Skin epidermis (tissue), 12 donors: ENCODE results near the gene CDH23.

Source experiments
- H3K27ac ChIP-seq, 21 experiments: fragments of 200-600 bp; sonication (generic) in 11 of 21; one replicate each; pipeline ENCODE4 v1.5.0; 2020; ENCODE audit warnings: mild to moderate bottlenecking in 3 of 21, inconsistent platforms in 2 of 21, moderate library complexity in 2 of 21
- H3K4me3 ChIP-seq, 7 experiments: fragments of 200-600 bp; sonication (generic) in 2 of 7; one replicate each; pipeline ENCODE4 v1.5.0; 2020; ENCODE audit warnings: inconsistent platforms in 2 of 7, mild to moderate bottlenecking in 2 of 7, moderate library complexity in 1 of 7

Gene CDH23

DNA sequence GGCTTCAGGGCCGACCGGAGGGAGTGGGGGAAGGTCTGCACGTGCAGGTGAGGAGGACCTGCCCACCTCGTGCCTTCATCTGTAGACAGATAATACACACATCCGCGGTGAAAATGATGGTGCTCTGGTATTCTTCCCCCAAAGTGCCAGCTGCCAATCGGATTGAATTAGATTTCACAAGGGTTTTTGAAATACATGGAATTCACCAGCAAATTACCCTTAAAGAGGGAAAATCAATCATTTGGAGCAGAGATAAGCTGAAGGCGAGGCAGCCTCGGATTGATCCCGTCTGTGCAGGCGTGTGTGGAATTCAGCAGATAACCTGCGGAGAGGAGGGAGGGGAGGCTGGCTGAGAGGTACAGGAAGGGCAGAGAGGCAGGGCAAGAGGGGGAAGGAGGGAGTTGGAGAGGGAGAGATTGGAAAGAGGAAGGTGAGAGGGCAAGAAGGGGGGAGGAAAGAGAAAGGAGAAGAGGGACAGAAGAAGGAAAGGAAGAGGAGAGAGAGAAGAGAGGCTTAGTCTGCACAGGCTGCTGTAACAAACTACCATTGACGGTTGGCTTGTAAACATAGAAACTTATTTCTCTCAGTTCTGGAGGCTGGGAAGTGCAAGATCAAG is 238.6 kb downstream of the CDH23 start:
- Histone ChIP-seq H3K4me3 (no peak overlapping the region), H3K27ac (no peak overlapping the region)

DNA sequence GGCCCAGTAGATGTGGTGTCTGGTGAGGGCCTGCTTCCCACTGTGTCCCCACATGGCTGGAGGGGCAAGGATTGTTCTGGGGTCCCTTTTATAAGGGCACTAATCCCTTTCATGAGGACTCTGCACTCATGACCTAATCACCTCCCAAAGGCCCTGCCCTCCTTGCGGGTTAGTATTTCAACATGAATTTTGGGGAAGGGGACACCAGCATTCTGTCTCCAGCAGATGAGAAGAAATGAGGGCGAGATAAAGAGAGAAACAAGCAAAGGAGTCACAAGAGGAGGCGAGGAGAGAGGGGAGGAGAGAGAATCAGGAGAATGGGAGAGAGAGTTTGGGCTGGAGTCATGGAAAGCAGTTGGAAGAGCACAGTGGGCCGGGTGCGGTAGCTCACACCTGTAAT is 239.1 kb downstream of the CDH23 start:
- Histone ChIP-seq H3K27ac (no peak overlapping the region), H3K4me3 (no peak overlapping the region)

DNA sequence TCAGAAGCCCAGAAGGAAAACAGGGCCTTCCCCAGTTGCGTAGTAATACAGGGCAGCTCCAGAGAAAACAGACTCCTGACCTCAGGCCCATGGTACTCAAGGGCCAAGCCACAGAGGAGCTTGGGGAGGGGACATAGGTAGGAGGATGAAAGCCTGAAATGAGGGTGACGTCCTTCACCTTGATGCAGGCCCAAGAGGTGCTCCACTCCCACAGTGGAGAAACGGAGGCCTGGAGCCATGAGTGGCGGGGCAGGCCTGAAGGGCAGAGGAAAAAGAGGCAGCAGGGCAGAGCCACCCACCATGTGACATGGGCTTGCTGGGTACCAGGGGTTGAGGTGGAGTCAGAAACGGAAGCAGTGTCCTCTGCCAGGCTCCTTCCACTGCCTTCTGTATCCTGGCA is 239.9 kb downstream of the CDH23 start:
- Histone ChIP-seq H3K4me3 (no peak overlapping the region), H3K27ac (no peak overlapping the region)

DNA sequence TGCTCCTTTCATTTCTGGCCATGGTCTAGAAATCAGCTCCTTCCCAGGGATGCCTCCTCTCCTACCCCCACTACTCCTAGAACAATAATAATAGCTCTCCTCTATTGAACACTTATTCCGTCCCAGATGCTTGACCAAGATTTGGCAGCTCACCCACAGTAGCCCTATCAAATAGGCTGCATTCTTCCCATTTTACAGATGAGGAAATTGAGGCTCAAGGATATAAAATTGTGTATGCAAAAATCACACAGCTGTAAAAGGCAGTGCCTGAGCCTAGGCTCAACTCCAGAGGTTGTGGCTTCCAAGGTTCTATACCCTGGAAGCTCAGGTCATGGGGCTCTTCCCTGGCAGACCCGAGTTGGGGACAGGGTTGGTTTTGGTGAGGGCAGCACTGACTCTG is 240.6 kb downstream of the CDH23 start:
- Histone ChIP-seq H3K27ac (peak overlapping the region in 3 of 21 experiments; percentile 39 to 58 (median 40)), H3K4me3 (no peak overlapping the region)

DNA sequence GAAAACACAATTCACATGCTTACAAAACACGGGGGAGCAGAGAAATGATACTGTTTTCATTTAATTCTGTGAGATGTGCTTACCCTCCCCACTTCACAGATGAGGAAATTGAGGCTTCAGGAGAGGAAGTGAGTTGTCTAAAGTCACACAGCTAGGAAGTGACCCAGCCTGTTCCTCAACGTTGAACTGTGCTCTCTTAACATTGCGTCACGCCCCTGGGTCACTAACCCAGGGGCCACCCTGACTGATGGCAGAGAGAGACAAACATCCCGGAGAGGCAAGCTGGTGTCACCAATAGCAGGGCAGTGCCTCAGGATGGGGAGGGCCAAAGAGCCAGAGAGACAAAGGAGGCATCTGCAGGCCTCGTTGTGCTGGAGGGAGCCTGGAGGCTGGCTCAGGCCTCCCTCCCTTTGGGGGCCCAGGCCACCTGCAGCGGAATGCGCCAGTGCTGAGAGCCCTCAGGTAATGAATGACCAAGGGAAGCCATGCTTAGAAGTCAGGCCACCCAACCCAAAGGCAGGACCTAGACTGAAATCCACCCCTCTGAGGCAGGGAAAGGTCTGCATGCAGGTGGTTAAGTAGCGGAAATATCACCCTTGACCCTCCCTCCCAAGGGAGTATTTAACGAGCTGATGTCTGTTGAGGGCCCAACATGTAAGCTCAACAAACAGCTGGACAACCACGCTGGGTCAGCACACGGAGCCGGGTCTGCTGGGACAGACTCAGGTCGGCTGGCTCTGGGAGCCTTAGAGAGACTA is 241.5 kb downstream of the CDH23 start:
- Histone ChIP-seq H3K27ac (peak overlapping the region in 4 of 21 experiments; percentile 42 to 70 (median 52)), H3K4me3 (no peak overlapping the region)

DNA sequence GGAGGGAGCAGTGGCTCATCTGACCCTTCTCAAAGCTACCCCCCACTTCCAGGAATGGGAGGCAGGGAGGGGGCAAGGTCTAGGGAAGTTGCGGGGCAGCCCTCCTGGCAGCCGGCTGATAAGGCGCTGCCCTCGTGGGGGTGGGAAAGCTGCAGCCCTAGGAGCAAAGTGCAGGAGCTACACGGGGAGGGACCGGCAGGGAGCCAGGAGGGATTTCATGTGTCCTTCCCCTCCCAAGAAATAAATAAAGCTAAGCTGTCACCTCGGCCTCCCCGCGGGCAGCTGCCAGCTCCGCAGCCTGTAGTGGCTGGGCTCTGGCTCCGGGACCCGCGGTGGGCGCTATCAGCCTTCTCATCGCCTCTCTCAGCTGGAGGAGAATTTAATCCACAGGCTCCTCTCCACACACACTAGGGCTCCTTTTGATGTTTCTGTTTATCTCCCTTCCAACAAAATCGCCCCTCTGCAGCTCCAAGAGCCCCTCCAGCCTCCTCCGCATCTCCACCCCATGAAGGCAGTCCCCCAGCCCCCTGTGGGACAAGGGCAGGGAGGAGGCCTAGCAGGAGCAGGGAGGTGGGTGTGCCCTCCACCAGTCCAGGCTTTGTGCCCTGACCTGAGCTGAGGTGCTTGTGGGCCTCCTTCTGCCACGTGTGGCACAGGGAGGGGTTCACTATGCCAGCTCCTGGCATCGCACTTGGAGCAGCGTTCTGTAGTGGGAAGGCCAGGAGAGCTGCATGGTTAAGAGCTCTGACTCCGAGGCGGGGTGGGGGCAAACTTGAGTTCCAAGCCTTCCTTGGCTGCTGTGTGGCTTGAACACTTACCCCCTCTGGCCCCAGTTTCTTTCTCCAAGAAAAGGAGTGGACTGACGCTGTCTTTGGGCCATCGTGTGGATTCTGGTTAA is 242.4 kb downstream of the CDH23 start:
- peak overlapping the region in 4 of 21 experiments; percentile 17 to 70 (median 44) for H3K27ac ChIP-seq
- H3K4me3 ChIP-seq, result no peak overlapping the region

DNA sequence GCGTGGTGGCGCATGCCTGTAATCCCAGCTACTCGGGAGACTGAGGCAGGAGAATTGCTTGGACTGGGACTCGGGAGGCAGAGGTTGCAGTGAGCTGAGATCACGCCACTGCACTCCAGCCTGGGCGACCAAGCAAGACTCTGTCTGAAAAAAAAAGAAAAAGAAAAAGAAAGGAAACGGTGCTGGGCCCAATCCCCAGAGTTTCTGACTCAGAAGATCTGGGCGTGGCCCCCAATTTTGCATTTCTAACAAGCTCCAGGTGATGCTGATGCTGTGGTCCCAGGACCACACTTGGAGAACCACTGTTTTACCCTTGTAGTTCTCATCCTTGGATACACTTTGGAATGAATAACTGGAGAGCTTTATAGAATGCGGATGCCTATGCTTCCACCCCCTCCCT is 243.9 kb downstream of the CDH23 start:
- H3K4me3 ChIP-seq, result no peak overlapping the region
- H3K27ac ChIP-seq, result no peak overlapping the region

DNA sequence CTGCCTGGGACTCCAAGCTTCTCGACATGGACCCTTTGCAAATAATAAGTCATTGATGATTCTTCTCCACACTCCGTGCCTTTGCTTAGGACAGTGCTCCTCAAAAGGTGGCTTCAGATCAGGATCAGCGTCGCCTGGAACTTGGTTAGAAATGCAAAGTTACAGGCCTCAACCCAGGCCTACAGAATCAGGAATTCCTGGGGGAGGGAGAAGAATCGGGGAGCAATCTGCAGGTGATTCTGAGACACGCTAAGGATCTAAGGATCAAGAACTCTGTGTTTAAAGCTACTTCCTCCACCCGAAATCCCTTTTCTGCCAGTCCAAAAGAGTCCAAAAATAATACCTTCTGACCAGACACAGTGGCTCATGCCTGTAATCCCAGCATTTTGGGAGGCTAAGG is 244.7 kb downstream of the CDH23 start:
- Histone ChIP-seq H3K27ac (no peak overlapping the region), H3K4me3 (no peak overlapping the region)

DNA sequence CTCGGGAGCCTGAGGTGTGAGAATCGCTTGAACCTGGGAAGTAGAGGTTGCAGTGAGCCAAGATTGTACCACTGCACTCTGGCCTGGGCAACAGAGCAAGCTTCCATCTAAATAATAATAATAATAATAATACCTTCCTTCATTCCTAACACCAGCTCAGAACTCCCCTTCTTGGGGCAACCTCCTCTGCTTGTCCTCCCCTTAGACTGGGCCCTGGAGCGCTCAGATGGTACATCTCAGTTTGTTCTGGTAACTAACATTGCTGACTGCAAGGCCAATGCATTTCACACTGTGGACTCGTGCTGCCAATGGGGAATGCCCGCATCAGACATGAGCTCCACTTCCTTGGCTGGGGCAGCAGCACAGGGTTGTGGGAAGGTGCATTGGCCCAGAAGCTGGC is 245.3 kb downstream of the CDH23 start:
- H3K27ac ChIP-seq, result no peak overlapping the region
- no peak overlapping the region for H3K4me3 ChIP-seq

DNA sequence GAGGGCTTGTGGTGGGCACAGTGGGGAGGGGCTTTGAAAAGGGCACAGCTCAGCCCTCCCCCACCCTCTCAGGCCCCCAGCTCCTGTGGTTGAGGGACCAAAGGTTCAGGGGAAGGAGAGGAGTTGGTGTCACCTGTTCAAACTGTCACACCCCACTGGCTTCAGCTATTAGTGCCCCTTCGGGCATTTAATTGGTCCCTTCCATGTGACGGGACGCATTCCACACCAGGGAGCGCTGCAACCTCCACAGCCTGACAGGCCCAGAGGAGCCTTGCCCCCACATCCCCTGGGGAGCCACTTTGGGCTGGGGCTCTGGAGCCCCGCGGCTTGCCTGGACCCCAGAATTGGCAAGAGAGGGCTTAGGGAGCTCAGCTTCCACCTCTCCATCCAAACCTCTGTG is 247.2 kb downstream of the CDH23 start:
- no peak overlapping the region for H3K27ac ChIP-seq
- no peak overlapping the region for H3K4me3 ChIP-seq

DNA sequence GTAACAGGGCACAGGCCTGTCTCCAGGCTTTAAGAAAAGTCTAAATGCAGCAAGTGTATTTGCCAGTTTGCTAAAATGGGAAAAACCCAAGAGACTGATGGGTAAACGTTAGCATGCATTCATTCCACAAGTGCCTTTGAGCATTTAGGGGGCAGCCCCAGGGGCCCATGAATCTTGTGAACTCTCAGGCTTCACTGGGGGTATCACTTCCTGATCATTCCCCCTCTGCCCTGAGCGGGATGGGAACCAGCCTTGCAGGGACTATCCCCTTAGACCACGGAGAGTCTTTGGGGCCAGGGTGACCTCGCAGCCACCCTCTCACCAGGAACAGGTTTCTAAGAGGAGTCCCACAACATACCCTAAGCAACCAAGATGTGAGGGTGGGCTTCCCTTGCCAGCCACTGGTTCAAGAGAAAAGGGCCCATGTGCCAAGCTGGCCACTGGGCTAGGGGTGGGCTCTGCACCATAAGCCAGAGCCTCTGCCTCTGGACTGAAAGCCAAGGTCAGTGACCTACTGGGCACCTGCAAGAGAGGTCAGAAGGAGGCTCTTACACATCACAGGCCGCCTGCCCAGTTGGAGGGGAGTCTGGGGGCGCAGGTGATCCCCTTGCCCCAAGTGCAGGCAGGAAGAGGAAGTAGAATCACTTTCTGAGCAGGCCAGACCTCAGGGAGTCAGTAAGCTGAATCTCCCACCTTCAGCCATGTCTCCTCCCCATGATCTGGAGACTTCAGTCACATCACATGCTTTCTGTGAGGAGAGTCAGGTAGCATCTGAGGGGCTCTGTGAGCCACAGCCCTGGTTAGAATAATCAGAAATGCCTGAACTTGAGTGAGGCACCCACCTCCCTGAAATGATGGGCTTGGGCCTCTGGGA is 247.8 kb downstream of the CDH23 start:
- H3K27ac ChIP-seq, result no peak overlapping the region

DNA sequence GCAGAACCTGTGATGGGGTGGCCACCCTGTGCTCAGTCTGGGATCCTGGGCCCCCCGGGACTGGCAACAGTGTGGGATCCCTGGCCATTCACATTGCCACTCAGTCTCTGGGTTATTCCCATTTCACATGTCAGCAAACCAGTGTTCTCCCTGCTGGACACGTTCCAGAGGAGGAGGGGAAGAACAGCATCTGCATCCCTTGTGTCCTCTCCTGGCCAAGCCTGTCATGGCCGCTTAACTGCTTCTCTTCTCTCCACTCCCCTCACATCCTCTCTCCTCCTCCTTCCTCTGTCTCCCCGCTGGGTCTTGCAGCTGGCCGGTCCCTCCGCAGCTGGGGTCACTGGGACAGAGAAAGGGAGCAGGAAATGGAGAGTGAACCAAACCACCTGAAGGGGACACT is 248.5 kb downstream of the CDH23 start:
- Histone ChIP-seq H3K27ac (no peak overlapping the region), H3K4me3 (no peak overlapping the region)

More for the DNA sequence above, 247.8 kb downstream of the CDH23 start:
- H3K4me3 ChIP-seq, result no peak overlapping the region

DNA sequence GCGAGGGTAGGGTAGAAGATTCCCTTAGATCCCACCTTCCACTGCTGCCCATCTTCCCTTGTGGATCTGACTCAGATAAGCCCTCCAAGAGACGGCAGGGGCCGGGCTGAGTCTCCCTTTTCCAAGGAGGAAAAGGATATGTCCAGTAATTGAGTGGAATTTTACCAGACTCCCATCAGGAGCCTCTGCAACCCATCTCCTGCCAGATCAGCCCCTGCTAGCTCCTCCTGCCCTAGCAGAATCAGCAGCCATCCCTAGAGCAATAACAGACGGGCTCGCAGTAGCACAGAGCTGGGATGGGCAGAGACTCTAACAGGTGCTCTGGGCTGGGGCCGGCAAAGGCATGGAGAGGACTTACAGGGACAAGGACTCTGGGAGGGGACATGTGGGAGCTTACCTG is 249.3 kb downstream of the CDH23 start:
- H3K27ac ChIP-seq, result no peak overlapping the region

DNA sequence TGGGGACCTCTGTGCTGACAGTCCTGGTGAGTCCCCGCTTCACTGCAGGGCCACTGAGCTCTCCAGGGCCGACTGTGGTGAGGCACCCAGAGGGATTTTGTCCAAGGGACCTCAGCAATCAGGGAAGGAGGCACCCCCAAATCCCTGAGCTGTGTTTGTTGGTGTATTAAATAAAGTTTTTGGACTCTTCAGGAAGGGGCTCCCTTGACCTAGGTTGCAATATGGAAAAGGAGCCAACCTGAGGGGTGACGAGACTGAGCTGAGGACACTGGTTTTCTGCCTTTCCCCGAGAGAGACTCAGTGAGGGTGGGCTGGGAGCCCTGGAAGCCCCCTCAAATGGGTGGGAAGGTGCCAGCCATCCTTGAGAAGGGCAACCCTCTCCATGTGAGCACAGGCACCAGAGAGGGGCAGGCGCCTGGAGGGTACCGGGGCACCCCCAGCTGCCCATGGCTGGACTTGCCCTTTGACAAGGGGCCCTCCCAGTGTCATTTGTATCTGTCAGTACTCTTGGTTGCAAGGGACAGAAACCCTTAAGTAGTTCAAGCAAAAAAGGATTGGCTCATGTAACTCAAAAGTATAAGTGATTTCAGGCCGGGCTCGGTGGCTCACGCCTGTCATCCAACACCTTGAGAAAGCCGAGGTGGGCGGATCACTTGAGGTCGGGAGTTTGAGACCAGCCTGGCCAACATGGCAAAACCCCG is 250.0 kb downstream of the CDH23 start:
- no peak overlapping the region for H3K4me3 ChIP-seq

More for the DNA sequence above, 249.3 kb downstream of the CDH23 start:
- no peak overlapping the region for H3K4me3 ChIP-seq

DNA sequence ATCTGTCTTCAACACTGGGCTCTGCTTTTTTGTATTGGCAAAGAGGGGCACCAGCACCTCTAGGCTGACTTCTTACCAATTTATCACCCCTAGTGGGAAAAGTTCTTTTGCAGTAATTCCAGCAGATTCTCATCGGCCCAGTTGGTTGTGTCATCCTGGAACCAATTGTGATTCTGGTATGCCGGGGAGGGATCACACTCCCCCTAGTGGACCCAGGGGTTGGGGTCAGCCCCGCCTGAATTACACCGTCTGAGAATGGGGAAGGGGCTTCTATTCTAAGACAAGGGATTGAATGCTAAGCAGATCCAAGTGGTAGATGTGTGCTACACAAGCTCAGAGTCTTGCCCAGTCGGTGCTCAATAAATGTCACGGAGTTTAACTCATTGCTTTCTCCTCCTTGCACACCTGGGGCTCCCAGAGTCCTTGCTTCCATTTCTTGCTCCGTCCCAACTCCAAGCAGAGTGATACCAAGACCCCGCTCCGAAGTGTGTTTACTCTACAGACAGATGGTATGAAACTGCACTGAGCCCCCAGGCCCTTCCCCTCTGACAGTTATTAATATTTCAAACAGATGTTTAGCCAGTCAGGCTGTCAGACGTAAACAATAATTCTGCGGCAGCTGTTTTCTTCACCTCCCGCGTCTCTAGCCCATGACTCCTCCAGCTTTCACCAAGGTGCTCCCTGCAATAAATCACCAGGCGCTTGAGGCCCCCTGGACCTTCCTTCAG is 251.0 kb downstream of the CDH23 start:
- Histone ChIP-seq H3K27ac (no peak overlapping the region), H3K4me3 (no peak overlapping the region)

More for the DNA sequence above, 250.0 kb downstream of the CDH23 start:
- no peak overlapping the region for H3K27ac ChIP-seq

DNA sequence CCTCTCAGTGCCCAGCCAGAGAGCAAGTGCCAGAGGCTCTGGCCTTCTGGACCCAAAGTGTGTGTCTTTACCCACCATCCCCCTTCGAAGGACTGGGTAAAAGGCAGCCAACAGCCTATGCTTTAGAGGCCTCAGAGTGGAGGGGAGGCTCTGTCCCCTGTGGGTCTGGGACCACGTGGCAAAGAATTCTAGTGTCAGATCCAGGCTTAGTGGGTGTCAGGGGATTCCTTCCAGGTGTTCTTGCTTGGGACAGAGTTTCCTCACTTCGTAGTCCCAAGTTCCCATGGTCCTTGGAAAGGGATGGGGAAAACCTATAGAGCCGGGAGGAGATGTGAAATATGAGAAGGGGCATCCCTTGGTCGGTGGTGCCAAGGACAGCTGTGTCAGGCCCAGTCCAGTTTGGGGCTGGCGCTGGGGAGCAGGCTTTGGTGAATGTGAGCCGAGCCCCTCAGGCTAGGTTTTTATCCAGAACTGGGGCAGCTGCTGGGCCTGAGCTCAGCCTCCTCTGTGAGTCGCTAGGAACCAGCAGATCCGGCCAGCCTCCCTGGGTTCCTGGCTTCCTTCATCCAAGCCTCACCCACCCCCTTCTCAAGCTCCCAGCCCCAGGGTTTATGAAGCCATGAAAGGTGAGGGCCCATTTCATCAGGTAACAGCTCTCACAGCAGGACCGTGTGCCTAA is 251.7 kb downstream of the CDH23 start:
- no peak overlapping the region for H3K4me3 ChIP-seq
- no peak overlapping the region for H3K27ac ChIP-seq

DNA sequence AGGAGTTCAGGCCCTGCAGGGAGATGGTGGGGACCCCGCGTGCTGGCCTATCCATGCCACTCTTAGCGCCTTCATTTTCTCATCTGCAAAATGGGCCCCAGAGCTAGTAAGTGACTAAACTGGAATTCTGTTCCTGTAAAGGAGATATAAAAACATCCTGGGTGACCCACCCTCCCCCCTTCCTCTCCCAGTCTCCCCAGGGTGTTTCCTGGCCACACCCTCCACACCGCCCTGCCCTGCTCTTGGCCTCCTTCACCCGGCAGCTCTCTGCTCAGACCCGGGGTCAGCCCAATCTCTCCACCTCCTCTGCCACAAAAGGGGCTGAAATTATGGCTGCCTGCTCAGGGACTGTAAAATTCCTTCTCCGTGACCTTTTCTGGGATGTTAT is 252.2 kb downstream of the CDH23 start:
- Histone ChIP-seq H3K27ac (no peak overlapping the region), H3K4me3 (no peak overlapping the region)

DNA sequence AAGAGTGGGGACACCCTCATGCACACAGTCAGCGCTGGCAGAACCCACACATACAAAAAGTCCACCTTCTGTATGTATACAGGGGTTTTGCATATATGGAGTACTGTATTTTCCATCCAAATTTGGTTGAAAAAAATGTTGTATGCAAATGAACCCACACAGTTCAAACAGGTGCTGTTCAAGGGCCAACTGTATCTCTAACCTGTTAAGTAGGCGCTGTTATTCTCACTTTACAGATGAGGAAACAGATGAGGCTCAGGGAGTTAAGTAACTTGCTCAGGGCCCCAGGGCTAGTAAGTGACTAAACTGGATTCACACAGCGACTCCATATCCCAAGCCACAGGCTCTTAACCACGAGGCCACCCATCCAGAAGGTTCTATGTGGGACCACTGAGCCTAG is 252.9 kb downstream of the CDH23 start:
- no peak overlapping the region for H3K27ac ChIP-seq
- H3K4me3 ChIP-seq, result no peak overlapping the region
